Activated naive CD4-positive, alpha-beta T cell (primary cell): Measurements from ENCODE around the gene IPO5.

Experiments
- DNase-seq, 4 experiments: peaks; one replicate each; lab custom pipeline; 2025; lab: John Stamatoyannopoulos, UW

IPO5 gene

DNA sequence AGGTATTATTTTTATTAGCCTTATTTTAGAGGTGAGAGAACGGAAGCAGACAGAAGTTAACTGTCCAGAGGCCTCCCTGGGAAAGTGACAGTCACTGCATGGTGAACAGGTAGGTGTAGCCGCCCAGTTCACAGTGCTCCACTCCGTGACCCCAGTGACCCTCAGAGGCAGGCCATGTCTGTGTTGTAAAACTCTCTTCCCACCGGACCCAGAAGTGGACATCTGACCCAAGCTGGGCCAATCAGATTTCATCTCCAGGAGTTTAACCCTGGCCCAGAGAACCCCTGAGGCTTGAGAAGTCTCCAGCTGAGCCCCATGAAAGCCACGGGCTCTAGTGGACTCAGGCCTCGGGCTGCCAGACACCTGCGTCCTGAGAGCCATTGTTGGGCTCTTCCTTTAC, 105.8 kb downstream of the IPO5 start:
- no peak for DNase-seq

DNA sequence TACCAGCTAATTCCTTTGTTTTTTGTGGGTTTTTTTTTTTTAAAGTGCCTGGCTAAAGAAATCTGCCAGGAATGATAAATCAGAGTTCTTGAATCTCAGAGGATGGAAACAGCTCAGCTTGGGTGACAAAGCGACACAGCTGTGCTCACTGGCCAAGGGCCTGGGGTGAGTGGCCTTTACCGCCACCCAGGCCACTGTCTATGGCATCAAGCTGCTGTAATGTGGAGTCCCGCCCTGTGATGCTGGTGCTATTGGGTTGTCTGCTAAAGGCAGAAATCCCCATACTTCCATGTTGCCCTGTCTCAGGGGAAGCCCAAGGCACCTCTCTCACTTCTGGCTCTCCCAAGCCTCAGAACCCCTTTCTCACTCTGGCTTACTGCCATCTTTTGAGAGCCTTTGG, 106.8 kb downstream of the IPO5 start:
- DNase-seq, result no peak

DNA sequence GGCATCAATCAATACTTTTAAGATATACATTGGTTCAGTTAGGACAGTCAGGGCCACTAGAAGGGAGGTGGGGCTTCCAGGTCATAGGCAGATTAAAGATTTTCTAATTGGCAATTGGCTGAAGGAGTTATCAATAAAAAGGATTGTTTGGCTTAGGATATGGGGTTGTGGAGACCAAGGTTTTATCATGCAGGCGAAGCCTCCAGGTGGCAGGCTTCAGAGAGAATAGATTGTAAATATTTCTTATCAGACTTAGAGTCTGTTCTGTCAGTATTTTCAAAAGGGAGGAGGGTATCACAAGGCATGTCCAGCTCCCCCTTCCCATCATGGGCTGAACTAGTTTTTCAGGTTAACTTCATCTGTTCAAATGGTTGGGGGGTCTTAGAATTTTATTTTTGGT, 112.0 kb downstream of the IPO5 start:
- DNase-seq, result no peak

DNA sequence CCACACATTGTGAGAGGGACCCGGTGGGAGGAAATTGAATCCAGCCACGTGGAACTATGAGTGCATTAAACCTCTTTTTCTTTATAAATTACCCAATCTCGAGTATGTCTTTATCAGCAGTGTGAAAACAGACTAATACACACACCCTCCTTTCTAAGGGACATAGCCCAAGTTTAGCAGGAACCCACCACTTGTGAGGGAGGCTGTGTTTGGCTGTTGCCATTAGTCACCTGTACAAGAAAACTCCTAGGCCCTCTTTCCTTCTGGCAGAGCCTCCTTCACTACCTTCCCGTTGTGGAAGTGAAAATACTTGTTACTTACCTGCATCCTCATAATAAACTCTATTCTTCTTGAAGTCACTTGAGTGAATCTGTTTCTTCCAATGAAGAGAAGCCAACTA, 113.2 kb downstream of the IPO5 start:
- DNase-seq, result no peak

DNA sequence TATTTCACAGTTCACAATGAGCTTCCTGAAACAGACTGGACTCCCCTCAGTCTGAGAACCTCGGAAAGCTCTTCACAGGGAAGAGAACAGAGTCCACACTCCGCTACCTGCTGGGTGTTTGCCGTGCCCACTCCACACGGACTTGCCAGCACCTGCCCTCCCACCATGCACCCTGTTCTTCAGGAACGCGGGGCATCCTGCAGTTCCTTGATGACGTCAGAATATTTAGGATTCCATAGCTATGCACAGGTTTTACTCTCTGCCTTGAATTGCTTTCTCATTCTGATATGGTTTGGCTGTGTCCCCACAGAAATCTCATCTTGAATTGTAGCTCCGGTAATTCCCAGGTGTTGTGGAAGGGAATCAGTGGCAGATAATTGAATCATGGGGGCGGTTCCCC, 115.0 kb downstream of the IPO5 start:
- DNase-seq, result no peak

DNA sequence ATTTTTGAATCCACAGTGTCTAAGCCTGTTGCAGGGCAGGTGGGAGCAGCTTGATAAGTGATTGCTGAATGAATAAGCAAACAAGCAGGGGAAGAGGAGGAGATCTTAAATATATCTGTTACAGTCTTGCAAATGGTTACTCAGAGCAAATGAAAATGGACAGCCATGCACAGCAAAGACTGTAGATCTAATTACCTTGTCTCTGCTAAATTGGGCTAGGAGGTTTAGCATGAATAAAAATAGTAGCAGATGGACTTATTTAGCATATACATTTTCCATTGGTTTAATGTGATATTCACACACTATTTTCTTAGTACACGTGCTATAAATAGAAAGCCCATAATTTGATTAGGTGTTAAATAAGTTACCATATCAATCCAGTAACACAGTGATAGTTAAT, 116.5 kb downstream of the IPO5 start:
- no peak for DNase-seq

DNA sequence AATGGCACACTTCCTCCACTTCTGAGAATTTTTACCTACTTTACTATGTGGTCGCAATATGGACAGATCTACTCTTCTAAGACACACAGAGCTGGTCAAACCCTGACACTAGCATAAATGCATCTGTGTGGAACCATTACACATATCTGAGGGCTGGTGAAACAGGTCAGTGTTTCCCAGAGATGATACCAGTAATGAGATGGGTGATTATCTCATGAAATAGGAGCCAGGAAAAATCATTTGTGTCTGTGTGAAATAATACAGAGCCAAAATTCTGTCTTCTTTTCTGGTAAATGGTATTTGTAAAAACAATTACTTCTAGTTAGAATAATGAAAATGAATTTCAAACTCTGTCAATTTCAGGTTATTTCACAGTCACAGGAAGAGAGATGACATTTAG, 117.8 kb downstream of the IPO5 start:
- DNase-seq, result no peak

DNA sequence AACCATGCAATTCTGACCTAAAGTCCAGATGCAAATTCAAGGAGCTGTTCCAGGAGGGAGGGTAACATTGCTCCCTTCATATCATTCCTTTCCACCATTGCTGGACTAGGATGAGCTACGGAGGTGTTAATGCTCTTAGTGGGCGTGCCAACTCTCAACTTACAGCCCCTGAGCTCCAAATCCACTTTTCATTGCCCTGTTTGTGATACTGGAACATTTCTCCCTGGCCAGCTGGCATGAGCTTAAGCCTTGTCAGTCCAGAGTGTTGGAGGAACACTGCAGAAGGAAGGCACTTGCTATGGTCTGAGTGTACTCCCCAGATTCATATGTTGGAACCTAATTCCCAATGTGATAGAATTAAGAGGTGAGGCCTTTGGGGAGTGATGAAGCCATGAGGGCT, 119.0 kb downstream of the IPO5 start:
- DNase-seq, result no peak
